ENCODE measurements around the gene DOK4.

The DOK4 gene

GRCh38 chr16:57479205-57479975, 6.9 kb downstream of the DOK4 start:
- no peak for TF ChIP-seq CTCF (conservative IDR thresholded peaks at IDR 0.05; ENCODE audit: low read depth, low read length)
- no peak for DNase-seq (ENCODE audit: low read depth)
- peak overlapping the region; percentile 48 for H3K4me3 ChIP-seq (ENCODE audit: low read length)

DNA sequence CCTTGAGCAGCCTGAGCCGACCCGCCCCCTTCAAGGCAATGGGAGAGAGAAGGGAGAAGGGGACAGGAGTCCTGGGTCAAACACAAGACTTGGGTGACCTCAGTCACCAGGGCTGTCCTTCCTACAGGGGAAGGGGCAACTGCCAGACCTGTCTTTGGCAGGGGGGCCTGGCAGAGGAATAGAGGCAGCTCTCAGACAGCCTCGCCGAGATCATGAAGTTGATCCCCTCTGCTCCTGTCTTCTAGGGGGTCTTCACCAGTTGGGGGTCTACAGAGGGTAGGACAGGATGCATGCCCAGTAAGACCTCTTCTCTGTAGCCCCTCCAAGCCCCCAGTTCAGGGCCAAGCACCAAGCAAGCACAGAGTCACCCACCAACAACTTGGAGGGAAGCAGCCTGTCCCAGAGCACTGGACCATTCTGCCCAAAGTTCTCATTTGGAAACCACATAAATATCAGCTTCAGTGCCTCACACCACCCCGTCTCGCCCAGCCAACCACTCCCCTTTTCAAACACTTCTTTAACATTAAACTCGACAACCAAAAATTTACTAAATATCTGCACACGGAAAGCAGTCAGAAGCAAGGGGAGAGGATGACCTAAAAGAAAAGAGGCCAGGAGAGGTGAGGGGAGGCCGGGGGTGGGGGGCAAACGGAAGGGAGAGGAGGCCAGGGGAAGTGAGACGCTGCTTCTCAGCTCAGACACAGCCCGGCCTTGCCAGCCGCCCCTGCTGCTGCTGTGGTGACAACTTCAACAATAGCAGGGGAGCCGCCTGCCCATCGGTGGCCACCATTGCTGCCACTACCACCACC, 7.7 kb downstream of the DOK4 start:
- no peak for TF ChIP-seq CTCF (conservative IDR thresholded peaks at IDR 0.05; ENCODE audit: low read depth, low read length)
- peak overlapping the region; percentile 48 for H3K4me3 ChIP-seq (ENCODE audit: low read length)
- no peak for DNase-seq (ENCODE audit: low read depth)

GRCh38 chr16:57477531-57478202, 8.6 kb downstream of the DOK4 start:
- DNase-seq (ENCODE audit: low read depth), result no peak
- no peak overlapping the region for H3K4me3 ChIP-seq (ENCODE audit: low read length)
- no peak for TF ChIP-seq CTCF (conservative IDR thresholded peaks at IDR 0.05; ENCODE audit: low read depth, low read length)

DNA sequence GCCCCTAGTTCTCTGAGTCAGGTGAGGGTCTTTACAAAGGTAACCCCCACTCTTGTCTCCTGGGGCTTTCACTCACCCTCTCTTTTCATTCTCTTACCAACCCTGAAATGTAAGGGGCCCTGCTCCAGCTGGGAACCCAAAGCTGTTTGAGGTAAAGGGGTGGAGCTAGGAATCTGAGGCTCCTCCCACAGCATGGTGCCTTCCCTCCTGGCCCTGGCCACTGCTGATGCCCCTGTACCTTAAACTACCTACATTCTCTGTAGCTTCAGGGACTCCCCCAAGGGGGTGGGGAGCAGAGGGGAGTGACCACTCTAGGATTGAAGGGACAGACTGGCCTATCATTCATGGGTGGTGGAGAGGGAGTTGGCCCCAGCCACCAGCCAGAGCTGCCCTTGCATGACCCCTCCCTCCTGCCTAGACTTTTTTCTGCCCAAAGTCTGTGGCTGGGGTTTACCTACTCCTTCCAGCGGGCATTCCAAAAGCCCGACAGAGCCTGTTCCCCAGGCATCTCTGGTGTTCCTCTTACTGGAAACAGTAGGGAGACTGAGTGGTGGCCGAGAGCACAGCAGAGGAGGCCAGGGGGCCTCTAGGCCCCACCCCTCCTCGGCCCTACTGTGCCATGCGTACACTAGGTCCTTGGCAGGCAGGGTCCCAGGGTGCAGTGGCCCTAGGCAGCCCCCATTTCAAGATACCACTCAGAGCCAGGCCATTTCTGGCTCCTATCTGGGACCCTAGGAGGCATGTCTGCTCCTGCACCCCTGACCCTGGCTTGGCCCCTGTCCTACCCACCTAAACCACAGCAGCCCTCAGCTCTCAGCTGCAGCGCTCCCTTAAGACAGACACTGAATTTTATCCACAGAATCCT, 9.5 kb downstream of the DOK4 start:
- no peak overlapping the region for H3K4me3 ChIP-seq (ENCODE audit: low read length)
- no peak for TF ChIP-seq CTCF (conservative IDR thresholded peaks at IDR 0.05; ENCODE audit: low read depth, low read length)
- no peak for DNase-seq (ENCODE audit: low read depth)

DNA sequence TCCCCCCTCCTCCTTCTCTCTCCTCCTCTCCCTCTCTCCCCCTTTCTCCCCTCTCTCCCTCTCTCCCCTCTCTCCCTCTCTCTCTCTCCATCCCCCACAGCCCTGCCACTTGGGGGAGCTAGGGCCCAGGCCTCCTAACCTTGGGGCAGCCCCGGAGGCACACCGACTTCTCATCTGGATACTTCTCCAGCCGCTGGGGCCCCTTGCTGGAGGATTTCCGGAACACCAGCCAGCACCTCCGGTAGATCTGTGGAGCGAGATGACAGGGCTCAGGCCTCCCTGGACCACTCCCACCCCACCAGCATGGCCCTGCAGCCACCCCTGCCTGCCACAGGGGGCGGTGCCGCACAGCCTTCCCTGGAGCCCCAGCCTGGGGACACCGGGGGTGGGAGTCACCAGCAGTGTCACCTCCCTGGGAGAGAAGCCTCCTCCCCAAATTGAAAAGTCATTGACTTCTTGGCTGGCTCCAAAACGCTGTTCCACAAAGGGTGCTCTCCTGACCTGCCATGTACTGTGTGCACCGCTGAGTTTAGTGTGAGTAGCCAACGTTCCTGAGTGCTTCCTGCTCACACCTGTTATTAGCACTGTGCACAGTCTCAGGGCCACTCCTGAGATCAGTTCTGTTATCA, 10.5 kb downstream of the DOK4 start:
- no peak overlapping the region for H3K4me3 ChIP-seq (ENCODE audit: low read length)
- TF ChIP-seq CTCF (conservative IDR thresholded peaks at IDR 0.05; ENCODE audit: low read depth, low read length), result peak; percentile 73
- no peak for DNase-seq (ENCODE audit: low read depth)
